Measurements from ENCODE around the gene INTS4.
"Not testable (repeated sequence)": the region's sequence is repeated elsewhere in the genome, so short reads cannot be mapped to it uniquely, and the experiment has no call there.

The INTS4 gene

GRCh38 chr11:77994434-77995362 lies at the start of gene INTS4:
Gene INTS4 (minus strand): TSS chr11:77994668. CDS start chr11:77994643, 25 bp downstream.
- DNase-seq, result peak; percentile 98

GRCh38 chr11:78041843-78042440 lies 47.5 kb upstream of the INTS4 start:
- no peak for DNase-seq

DNA sequence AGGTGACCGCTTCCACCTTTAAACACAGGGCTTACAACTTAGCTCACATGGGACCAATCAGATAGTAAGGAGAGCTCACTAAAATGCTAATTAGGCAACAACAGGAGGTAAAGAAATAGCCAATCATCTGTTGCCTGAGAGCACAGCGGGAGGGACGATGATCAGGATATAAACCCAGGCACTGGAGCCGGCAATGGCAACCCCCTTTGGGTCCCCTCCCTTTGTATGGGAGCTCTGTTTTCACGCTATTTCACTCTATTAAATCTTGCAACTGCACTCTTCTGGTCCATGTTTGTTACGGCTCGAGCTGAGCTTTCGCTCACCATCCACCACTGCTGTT lies 46.9 kb upstream of the INTS4 start:
- not testable (repeated sequence) for DNase-seq

GRCh38 chr11:78040691-78041379 lies 46.4 kb upstream of the INTS4 start:
- no peak for DNase-seq

- DNase-seq, result no peak
Observed at GRCh38 chr11:78039919-78040671, 45.6 kb upstream of the INTS4 start.

GRCh38 chr11:78039391-78039918 lies 45.0 kb upstream of the INTS4 start:
- DNase-seq, result no peak

DNA sequence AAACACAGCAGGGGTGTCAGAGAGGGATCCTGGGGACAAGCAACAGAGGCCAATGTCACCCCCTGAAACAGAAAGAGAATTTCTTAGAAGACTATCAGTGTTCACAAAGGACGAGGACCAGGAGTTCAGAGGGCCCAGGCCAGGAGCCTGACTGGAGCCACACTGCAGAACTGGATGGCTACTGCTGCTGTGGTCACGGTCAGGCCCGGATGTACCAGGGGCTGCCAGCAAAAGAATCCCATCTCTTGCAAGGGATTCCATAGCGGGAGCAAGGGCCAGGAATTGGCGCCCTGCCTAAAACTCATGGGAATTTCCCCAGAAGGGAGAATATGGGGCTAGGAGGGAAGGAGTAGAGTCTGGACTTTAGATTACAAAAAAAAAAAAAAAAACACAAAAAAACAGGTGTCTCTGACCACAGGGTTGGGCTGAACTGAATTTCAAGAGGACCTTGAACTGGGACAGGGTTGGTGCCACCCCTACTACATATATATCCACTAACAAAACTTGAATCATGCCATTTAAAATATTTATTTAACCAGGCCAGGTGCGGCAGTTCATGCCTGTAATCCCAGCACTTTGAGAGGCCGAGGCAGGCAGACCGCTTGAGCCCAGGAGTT lies 44.3 kb upstream of the INTS4 start:
- no peak for DNase-seq

DNA sequence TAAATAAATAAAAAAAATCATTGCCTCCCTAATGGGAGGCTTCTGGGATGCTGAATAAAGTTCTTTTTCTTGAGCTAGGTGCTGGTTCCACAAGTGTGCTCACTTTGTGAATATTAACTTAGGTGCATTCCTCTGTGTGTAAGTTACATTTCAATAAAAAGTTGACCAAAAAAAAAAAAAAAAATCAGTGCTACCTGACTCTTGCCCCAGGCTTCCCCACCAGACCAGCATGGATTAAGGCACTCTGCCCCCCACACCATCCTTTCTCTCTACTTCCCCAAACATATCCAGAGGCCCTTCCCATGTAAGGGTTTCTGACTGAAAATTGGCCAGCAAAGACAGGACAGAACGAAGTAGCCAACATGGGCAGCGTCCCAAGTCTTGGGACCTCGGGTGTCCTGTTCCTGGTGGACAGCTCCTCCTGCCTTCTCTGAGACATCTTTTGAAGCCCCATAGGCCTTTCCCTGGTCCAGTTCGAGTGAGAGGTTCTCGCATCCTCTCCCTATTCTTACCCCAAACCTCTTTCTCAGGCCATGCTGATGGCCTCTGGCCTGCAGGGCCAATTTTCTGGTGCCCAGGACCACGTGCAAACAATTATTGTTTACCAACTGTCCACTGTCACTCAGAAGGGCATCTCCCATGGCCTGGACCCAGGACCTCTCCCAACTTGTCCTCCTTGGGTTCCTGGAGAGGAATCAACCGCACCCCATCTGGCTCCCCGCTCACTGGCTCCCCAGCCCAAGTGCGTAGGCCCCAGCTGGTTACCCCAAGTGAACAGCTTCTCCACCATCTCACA lies 43.6 kb upstream of the INTS4 start:
- no peak for DNase-seq

- DNase-seq, result no peak
Observed at GRCh38 chr11:78037056-78037455, 42.6 kb upstream of the INTS4 start.

DNA sequence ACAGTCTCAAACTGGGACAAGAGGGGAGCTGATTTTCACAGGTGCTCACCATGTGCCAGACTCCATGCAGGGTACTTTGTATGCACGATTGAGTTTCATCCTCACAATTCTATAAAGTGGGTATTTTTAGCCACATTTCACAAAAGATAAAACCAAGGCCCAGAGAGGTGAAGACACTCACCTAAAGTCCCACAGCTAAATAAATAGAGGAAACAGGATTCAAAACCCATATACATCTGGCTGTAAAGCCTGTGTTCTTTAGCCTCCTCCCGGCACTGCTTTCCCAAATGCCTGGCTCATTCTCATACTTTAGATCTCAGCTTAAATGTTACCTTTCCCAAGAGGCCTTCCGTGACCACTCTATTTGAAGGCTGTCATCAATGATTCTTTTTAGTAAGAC lies 41.8 kb upstream of the INTS4 start:
- no peak for DNase-seq

GRCh38 chr11:78034623-78035022 lies 40.2 kb upstream of the INTS4 start:
- no peak for DNase-seq

DNA sequence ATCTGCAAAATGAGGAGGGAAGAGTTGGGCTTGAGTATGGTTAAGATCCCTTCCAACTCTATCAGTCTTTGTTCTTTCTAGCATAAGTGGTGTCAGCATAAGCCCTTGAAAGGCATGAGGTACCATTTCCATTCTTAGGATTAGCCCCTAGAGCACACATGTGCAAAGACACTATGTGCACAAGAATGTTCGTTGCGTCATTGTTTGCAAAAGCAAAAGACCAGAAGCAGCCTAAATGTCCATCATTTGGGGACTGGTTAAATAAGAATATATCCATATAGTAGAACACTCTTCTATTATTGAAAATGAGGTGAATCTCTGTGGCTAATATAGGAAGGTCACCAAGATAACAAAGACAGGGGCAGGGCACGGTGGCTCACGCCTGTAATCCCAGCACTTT lies 38.6 kb upstream of the INTS4 start:
- no peak for DNase-seq

GRCh38 chr11:78032090-78032489 lies 37.6 kb upstream of the INTS4 start:
- DNase-seq, result no peak

GRCh38 chr11:78031629-78032028 lies 37.2 kb upstream of the INTS4 start:
- DNase-seq, result no peak

- DNase-seq, result peak; percentile 91
Observed at GRCh38 chr11:78030429-78031325, 36.2 kb upstream of the INTS4 start.

DNA sequence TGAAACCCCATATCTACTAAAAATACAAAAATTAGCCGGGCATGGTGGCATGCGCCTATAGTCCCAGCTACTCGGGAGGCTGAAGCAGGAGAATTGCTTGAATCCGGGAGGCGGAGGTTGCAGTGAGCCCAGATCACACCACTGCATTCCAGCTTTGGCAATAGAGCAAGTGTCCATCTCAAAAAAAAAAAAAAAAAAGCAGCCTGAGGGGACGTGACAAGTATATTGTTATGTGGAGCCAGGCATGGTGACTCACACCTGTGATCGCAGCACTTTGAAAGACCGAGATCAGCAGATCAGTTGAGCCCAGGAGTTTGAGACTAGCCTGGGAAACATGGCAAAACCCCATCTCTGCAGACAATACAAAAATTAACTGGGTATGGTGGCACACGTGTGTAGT lies 34.0 kb upstream of the INTS4 start:
- not testable (repeated sequence) for DNase-seq

DNA sequence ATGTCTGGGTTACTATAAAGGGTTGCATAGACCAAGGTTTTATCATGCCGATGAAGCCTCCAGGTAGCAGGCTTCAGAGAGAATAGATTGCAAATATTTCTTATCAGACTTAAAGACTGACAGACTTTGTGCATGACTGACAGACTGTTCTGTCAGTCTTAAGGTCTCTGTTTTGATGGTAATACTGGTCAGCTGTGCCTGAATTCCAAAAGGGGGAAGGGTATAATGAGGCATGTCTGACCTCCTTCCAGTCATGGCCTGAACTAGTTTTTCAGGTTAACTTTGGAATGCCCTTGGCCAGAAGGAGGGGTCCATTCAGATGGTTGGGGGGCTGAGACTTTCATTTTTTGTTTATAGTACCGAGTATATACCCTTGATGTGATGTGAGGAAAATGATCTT lies 33.3 kb upstream of the INTS4 start:
- no peak for DNase-seq

GRCh38 chr11:78025378-78025777 lies 30.9 kb upstream of the INTS4 start:
- no peak for DNase-seq

DNA sequence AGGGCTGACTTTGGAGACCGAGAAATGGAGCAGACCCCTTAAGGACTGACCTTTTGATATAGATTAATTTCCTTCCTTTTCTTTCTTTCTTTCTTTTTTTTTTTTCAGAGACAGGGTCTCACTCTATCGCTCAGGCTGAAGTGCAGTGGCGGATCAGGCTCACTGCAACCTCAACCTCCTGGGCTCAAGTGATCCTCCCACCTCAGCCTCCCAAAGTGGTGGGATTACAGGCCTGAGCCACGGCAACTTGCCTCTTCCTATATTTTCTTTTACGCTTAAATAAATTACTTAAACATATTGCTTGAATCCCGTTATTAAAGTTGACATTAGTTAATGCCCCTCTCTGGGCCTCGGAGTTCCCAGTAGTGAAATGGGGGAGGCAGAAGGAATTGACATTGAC lies 29.0 kb upstream of the INTS4 start:
- no peak for DNase-seq

Data from NCI-H1694 (cell line).